DMS153 treated with DMSO at 0.1 percent for 48 hours (cell line): ENCODE results near the gene HAND2.

ENCODE experiments used
- DNase-seq: peaks from one replicate; lab custom pipeline; 2025; ENCODE audit not compliant: unreplicated experiment; lab: John Stamatoyannopoulos, UW

HAND2 gene

GRCh38 chr4:173503330-173504180, 26.5 kb downstream of the HAND2 start:
- DNase-seq, result no peak

- DNase-seq, result no peak
These were observed 27.7 kb downstream of the HAND2 start for GRCh38 chr4:173502282-173502681.

GRCh38 chr4:173501592-173502150, 28.4 kb downstream of the HAND2 start:
- DNase-seq, result no peak

GRCh38 chr4:173500841-173501591, 29.0 kb downstream of the HAND2 start:
- no peak for DNase-seq

- no peak for DNase-seq
These were observed 30.1 kb downstream of the HAND2 start for GRCh38 chr4:173499658-173500535.

- no peak for DNase-seq
These were observed 31.3 kb downstream of the HAND2 start for GRCh38 chr4:173498771-173499170.

- no peak for DNase-seq
These were observed 32.0 kb downstream of the HAND2 start for GRCh38 chr4:173498023-173498422.

- peak; percentile 47 for DNase-seq
These were observed 35.7 kb downstream of the HAND2 start for GRCh38 chr4:173494013-173494970.

- no peak for DNase-seq
These were observed 37.0 kb downstream of the HAND2 start for GRCh38 chr4:173493041-173493440.

GRCh38 chr4:173492315-173492714, 37.7 kb downstream of the HAND2 start:
- DNase-seq, result no peak

- no peak for DNase-seq
These were observed 39.1 kb downstream of the HAND2 start for GRCh38 chr4:173490817-173491528.

GRCh38 chr4:173490256-173490655, 39.8 kb downstream of the HAND2 start:
- no peak for DNase-seq

- DNase-seq, result no peak
These were observed 40.5 kb downstream of the HAND2 start for GRCh38 chr4:173489514-173489913.

GRCh38 chr4:173488656-173489055, 41.4 kb downstream of the HAND2 start:
- DNase-seq, result no peak

GRCh38 chr4:173488074-173488473, 42.0 kb downstream of the HAND2 start:
- DNase-seq, result no peak

GRCh38 chr4:173486714-173487392, 43.2 kb downstream of the HAND2 start:
- no peak for DNase-seq

GRCh38 chr4:173485164-173485563, 44.9 kb downstream of the HAND2 start:
- no peak for DNase-seq

- no peak for DNase-seq
These were observed 47.6 kb downstream of the HAND2 start for GRCh38 chr4:173482330-173482931.
